IPS DF 4.7 (cell line): Measurements from ENCODE around the gene KLHDC8B.
"Not testable (repeated sequence)": the region's sequence is repeated elsewhere in the genome, so short reads cannot be mapped to it uniquely, and the experiment has no call there.

ENCODE experiments used
- DNase-seq: peaks from one replicate; pipeline ENCODE4 v3.0.0-alpha.2; 2013; ENCODE audit warnings: low spot score; ENCODE audit errors: extremely low read depth

The KLHDC8B gene

DNA sequence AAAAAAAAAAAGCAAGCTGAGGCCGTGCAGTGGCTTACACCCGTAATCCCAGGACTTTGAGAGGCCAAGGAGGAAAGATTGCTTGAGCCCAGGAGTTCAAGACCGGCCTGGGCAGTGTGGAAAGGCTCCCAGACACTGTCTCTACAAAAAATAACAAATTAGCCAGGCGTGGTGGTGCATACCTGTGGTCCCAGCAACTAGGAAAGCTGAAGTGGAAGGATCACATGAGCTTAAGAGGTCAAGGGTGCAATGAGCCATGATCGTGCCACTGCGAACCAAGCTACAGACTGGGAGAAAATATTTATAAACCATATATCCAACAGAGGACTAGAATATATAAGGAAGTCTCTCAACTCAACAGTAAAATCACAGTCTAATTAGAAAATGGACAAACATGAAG lies 10.0 kb downstream of the KLHDC8B start:
- no peak for DNase-seq

DNA sequence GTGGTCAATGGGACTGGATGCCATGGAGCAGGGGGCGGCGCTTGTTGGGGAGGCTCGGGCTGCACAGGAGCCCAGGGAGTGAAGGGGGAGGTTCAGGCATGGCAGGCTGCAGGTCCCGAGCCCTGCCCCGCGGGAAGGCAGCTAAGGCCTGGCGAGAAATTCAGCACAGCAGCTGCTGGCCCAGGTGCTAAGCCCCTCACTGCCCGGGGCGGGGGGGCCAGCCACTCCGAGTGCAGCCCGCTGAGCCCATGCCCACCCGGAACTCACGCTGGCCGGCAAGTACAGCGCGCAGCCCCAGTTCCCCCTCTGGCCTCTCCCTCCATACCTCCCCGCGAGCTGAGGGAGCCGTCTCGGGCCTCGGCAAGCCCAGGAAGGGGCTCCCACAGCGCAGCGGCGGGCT lies 11.3 kb downstream of the KLHDC8B start:
- DNase-seq, result no peak

DNA sequence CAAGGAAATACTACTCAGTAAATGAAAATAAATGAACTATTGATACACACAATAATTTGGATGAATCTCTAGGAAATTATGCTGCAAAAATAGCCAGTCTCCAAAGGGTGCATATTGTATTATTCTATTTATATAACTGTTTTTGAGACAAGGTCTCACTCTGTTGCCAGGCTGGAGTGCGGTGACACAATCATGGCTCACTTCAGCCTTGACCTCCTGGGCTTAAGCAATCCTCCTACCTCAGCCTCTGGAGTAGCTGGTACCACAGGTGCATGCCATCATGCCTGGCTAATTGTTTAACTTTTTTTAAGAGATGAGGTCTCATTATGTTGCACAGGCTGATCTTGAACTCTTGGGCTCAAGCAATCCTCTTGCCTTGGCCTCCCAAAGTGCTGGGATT lies 12.5 kb downstream of the KLHDC8B start:
- DNase-seq, result no peak

DNA sequence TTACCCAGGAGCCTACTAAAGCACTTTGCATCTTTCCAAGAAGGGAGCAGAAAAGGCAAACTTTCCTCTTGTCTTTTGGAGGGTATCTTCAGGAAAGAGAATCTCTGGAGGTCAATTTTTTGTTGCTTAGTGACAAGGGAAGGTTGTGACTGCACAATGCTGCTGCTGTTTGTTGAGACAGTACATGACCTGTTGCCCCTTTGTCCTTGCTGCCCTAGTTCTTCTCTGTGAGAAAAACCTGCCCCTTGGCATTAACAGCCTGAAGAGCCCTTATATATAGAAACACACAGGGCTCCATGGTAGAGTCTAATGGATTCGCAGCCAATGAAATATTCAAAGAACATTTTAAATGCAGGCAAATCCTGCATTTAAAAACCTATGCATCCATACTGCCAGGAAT lies 20.3 kb downstream of the KLHDC8B start:
- DNase-seq, result no peak

DNA sequence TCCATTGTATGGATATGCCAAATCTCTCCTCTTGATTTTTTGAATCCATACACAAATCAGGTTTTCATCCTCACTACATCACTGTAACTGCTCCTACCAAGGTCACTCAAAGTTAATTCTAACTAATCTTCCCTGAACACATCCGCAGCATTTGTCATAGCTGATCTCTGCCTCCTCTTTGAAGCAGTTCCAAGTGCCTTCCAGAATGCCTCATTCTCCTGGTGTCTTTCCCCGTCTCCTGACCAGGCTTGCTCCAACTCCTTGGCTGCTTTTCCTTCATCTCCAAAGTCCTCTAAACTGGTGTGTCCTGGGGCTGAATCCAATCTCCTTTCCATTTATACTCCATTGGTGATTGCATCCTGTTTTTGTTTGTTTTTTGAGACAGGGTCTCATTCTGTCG lies 26.8 kb downstream of the KLHDC8B start:
- no peak for DNase-seq

DNA sequence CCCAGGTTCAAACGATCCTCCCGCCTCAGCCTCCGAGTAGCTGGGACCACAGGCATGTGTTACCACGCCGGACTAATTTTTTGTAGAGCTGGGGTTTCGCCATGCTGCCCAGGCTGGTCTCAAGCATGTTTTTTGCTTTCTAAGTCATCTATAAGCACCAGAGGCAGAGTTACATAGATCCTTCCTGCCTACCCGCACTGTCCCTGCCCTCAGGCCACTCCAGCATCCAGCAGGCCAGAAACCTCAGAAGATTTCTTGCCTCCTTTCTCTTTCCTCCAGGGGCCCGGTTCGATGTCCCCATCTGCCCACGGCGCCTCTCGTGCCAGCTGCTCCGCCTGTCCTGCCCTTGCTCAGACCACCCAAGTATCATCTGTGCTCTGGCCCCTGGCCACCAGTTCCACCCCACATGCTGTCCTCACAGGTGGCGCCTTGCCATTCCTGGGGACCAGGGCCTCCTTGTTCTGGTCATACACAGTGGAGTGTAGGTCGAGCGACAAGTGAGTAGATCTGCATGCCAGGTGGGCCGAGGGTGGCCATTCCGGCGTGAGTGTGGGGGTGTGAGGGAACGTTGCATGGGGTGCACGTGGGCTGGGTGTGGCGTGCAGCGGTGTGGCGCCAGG lies 27.3 kb downstream of the KLHDC8B start:
- no peak for DNase-seq

DNA sequence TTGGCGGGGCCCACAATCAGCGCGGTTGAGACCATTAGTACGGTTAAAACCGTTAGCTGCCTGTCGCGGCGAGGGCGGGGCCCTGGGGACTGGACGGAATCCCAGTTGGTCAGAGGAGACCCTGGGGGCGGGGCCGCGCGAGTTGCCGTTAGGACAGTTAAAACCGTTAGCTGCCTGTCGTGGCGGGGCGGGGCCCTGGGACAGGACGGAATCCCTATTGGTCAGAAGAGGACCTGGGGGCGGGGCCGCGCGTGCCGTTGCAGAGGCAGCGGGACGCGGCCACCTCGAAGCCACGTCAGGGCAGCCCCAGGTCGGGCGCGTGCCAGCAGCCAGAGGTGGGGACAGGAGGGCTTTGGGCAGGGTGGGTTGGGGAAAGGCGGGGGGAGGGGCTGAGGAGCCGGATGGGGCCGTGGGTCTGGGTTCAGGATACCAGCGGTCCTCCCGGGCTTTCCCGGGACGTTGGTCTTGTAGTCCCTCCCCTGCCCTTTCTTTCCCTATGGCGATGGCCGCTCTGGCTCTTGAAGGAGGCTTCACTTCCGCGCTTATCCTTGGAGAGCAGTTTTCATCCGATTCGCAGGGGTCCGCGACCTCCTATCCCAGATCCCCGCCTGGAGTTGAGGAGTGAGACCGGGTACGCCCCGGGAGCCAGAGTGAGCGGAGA lies 28.0 kb downstream of the KLHDC8B start:
- no peak for DNase-seq

DNA sequence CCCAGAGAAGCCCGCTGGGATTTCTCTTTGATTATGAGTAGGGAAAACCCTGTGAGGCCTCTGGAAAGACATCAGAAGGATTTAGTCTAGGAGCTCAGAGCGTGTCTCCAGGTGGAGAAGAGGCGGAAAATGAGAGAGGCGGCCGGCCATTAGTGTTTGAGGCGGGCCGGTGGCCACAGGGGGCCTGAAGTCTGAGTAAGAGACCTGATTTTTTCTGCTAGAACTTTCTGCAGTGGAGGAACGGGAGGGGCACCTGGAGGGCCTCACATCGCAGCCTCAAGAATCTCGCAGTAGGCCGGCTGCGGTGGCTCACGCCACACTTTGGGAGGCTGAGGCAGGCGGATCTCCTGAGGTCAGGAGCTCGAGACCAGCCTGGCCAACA lies 28.5 kb downstream of the KLHDC8B start:
- DNase-seq, result no peak

DNA sequence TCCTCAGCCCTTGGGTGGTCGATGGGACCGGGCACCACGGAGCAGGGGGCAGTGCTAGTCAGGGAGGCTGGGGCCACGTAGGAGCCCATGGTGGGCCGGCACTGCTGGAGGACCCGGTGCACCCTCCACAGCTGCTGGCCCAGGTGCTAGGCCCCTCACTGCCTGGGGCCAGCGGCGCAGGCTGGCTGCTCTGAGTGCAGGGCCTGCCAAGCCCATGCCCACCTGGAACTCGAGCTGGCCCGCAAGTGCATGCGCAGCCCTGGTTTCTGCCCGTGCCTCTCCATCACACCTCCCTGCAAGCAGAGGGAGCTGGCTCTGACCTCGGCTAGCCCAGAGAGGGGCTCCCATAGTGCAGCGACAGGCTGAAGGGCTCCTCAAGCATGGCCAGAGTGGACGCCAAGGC lies 42.1 kb downstream of the KLHDC8B start:
- DNase-seq, result no peak

DNA sequence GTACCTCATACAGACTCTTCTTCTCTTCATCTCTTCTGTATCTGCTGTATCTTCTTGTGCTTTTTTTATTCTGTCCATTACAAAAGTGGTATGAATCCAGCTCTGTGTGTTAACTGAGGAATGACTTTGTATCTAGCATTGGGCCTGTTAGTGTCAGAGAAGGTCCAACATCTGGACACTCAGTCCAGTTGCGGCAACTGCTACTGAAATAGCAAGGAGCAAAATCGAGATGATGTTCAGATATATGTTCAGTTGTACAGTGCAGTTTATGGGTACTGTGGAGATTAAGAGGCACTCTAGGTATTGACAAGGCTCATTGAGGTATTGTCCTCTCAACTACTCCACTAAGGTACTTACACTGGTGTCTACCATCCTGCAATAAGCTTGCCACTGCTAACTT lies 42.6 kb downstream of the KLHDC8B start:
- no peak for DNase-seq

DNA sequence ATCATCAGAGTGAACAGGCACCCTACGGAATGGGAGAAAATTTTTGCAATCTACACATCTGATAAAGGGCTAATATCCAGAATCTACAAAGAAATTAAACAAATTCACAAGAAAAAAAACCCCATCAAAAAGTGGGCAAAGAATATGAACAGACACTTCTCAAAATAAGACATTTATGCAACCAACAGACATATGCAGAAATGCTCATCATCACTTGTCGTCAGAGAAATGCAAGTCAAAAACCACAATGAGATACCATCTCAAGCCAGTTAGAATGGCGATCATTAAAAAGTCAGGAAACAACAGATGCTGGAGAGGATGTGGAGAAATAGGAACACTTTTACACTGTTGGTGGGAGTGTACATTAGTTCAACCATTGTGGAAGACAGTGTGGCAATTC lies 45.3 kb downstream of the KLHDC8B start:
- DNase-seq, result not testable (repeated sequence)

DNA sequence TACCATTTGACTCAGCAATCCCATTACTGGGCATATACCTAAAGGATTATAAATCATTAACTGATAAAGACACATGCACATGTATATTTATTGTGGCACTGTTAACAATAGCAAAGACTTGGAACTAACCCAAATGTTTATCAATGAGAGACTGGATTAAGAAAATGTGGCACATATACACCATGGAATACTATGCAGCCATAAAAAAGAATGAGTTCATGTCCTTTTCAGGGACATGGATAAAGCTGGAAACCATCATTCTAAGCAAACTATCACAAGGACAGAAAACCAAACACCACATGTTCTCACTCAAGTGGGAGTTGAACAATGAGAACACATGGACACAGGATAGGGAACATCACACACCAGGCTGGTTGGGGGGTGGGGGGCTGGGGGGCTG lies 45.7 kb downstream of the KLHDC8B start:
- not testable (repeated sequence) for DNase-seq

DNA sequence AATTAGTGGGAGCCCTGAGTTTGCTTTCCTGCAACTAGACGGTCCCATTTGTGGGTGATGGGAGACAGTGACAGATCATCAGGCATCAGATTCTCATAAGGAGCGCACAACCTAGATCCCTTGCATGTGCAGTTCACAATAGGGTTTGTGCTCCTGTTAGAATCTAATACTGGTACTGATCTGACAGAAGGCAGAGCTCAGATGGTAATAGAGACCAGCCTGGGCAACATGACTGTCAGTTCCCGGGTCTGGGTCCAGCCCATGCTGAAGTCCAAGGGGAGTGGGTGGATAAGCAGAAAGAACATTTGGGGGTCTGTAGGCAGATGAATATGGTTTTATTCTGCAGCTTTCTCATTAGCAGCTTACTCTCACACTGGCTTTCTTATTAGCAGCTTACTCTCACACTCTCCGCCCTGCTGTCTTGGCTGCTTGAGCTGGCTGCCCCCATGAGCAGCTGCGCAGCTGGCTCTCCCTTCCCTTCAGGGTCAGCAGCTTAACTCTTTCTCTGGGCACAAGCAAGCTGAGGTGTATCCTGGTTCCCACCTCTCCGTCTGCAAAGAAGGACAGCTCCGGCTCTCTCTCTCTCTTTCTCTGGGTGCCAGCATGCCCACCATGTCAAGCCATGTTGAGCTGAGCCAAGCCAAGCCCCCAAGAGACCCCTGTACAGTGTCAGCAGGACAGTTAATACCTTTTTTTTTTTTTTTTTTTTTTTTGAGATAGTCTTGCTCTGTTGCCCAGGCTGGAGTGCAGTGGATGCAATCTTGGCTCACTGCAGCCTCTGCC lies 46.5 kb downstream of the KLHDC8B start:
- DNase-seq, result no peak

DNA sequence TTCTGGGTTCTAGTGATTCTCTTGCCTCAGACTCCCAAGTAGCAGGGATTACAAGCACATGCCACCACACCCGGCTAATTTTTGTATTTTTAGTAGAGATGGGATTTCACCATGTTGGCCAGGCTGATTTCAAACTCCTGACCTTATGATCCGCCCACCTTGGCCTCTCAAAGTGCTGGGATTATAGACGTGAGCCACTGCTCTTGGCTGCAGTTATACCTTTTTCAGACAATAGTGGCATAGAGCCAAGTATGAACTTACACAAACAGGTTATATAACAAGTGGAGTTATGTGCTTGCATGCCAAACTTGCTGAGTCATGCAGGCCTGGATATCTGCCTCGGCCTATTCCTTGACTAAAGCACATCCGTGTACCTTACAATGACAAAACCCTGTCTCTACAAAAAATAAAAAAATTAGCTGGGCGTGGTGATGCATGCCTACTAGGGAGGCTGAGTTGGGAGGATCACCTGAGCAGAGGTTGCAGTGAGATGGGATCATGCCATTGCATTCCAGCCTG lies 47.1 kb downstream of the KLHDC8B start:
- DNase-seq, result not testable (repeated sequence)

DNA sequence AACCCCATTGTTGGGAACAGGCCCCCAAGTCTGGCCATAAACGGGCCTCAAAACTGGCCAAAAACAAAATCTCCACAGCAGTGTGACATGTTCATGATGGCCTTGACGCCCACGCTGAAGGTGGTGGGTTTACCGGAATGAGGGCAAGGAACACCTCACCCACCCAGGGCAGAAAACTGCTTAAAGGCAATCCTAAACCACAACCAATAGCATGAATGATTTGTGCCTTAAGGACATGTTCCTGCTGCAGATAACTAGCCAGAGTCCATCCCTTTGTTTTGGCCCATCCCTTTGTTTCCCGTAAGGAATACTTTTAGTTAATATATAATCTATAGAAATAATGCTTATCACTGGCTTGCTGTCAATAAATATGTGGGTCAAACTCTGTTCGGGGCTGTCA lies 47.7 kb downstream of the KLHDC8B start:
- DNase-seq, result no peak

DNA sequence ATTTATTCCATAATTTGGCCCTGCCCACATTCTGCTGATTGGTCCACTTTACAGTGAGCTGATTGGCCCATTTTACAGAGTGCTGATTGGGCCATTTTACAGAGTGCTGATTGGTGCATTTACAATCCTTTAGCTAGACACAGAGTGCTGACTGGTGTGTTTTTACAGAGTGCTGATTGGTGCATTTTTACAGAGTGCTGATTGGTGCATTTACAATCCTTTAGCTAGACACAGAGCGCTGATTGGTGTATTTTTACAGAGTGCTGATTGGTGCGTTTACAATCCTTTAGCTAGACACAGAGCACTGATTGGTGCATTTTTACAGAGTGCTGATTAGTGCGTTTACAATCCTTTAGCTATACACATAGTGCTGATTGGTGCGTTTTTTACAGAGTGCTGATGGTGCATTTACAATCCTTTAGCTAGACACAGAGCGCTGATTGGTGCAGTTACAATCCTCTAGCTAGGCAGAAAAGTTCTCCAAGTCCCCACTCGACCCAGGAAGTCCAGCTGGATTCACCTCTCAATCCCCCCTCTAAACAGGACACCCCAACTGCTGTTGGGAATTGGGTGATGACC lies 49.7 kb downstream of the KLHDC8B start:
- not testable (repeated sequence) for DNase-seq

DNA sequence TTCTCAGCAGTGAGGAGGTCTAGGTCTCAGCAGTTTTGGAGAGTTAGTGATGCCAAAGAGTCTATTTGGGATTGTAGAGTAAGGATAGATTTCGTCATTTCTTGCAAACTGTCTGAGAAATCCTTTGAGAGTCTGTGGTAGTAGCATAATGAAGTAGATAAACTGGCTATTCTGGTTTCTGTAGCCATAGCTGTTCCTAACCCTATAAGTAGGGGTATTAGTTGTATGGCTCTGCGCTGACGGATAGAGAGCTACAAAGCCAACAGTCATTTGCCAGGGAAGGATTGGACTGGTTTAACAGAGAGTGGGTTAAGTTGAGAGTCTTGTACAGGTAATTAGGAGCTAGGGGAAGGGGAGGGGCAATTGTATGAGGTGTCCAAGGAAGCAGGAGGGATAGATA lies 50.6 kb downstream of the KLHDC8B start:
- DNase-seq, result no peak
